ENCODE results near the gene KRTAP1-1.

DNA sequence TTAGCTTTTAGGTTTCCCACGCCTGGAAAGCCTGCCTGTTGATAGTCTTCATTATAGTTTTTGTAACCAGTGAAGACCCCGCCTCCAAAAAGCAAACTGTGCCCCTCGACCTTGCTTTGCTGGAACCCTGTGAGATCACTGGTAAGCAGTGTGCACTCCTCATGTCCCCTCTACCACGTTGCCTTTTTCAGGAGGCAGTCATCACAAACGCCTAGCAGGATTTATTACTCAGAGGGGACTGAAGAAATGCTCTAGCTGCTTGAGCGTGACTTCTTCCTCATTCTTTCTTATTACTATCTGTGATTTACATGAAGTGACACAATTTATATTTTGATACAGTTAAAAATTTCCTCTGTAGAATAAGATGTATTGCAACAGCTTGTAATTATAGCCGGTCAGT is 25.8 kb downstream of the KRTAP1-1 start:
- TF ChIP-seq, protein P1, sequence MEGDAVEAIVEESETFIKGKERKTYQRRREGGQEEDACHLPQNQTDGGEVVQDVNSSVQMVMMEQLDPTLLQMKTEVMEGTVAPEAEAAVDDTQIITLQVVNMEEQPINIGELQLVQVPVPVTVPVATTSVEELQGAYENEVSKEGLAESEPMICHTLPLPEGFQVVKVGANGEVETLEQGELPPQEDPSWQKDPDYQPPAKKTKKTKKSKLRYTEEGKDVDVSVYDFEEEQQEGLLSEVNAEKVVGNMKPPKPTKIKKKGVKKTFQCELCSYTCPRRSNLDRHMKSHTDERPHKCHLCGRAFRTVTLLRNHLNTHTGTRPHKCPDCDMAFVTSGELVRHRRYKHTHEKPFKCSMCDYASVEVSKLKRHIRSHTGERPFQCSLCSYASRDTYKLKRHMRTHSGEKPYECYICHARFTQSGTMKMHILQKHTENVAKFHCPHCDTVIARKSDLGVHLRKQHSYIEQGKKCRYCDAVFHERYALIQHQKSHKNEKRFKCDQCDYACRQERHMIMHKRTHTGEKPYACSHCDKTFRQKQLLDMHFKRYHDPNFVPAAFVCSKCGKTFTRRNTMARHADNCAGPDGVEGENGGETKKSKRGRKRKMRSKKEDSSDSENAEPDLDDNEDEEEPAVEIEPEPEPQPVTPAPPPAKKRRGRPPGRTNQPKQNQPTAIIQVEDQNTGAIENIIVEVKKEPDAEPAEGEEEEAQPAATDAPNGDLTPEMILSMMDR (IDR thresholded peaks at IDR 0.05) = no peak
- TF ChIP-seq EZH2 (IDR thresholded peaks at IDR 0.05; ENCODE audit: borderline replicate concordance, insufficient read depth, low read depth, low read length, poor library complexity, severe bottlenecking) = no peak

All from B cell (primary cell).